ENCODE results near the gene CCDC106.

The CCDC106 gene

GRCh38 chr19:55613930-55614710, 33.9 kb upstream of the CCDC106 start:
- in situ Hi-C loops (cut with HindIII; ENCODE audit: low sequenced_read_pairs), result no loop called here

- in situ Hi-C loops (cut with HindIII; ENCODE audit: low sequenced_read_pairs), result no loop called here
These were observed 33.1 kb upstream of the CCDC106 start for GRCh38 chr19:55614711-55615542.

GRCh38 chr19:55615543-55616394, 32.2 kb upstream of the CCDC106 start:
- in situ Hi-C loops (cut with HindIII; ENCODE audit: low sequenced_read_pairs), result no loop called here

GRCh38 chr19:55616395-55616875, 31.6 kb upstream of the CCDC106 start:
- in situ Hi-C loops (cut with HindIII; ENCODE audit: low sequenced_read_pairs), result no loop called here

GRCh38 chr19:55617426-55617825, 30.6 kb upstream of the CCDC106 start:
- in situ Hi-C loops (cut with HindIII; ENCODE audit: low sequenced_read_pairs), result no loop called here

- in situ Hi-C loops (cut with HindIII; ENCODE audit: low sequenced_read_pairs), result no loop called here
These were observed 29.6 kb upstream of the CCDC106 start for GRCh38 chr19:55618426-55618825.

GRCh38 chr19:55619286-55619685, 28.7 kb upstream of the CCDC106 start:
- in situ Hi-C loops (cut with HindIII; ENCODE audit: low sequenced_read_pairs), result no loop called here

GRCh38 chr19:55620410-55621204, 27.4 kb upstream of the CCDC106 start:
- in situ Hi-C loops (cut with HindIII; ENCODE audit: low sequenced_read_pairs), result loop anchor here (5.0 to 10.0 kb wide), 2 partner anchors 93 to 446 kb away; no protein-coding TSS in a partner anchor

- in situ Hi-C loops (cut with HindIII; ENCODE audit: low sequenced_read_pairs), result loop anchor here (5.0 to 10.0 kb wide), 2 partner anchors 94 to 446 kb away; no protein-coding TSS in a partner anchor
These were observed 26.8 kb upstream of the CCDC106 start for GRCh38 chr19:55621205-55621672.

- in situ Hi-C loops (cut with HindIII; ENCODE audit: low sequenced_read_pairs), result loop anchor here (5.0 to 10.0 kb wide), 2 partner anchors 94 to 447 kb away; no protein-coding TSS in a partner anchor
These were observed 26.3 kb upstream of the CCDC106 start for GRCh38 chr19:55621673-55622231.

- in situ Hi-C loops (cut with HindIII; ENCODE audit: low sequenced_read_pairs), result loop anchor here (5.0 to 10.0 kb wide), 2 partner anchors 95 to 448 kb away; no protein-coding TSS in a partner anchor
These were observed 25.6 kb upstream of the CCDC106 start for GRCh38 chr19:55622242-55622969.

GRCh38 chr19:55623130-55623529, 24.9 kb upstream of the CCDC106 start:
- in situ Hi-C loops (cut with HindIII; ENCODE audit: low sequenced_read_pairs), result loop anchor here (5.0 to 10.0 kb wide), 2 partner anchors 96 to 448 kb away; no protein-coding TSS in a partner anchor

GRCh38 chr19:55623561-55623960, 24.5 kb upstream of the CCDC106 start:
- in situ Hi-C loops (cut with HindIII; ENCODE audit: low sequenced_read_pairs), result loop anchor here (5.0 to 10.0 kb wide), 2 partner anchors 96 to 449 kb away; no protein-coding TSS in a partner anchor

- in situ Hi-C loops (cut with HindIII; ENCODE audit: low sequenced_read_pairs), result loop anchor here (5.0 to 10.0 kb wide), 2 partner anchors 97 to 450 kb away; no protein-coding TSS in a partner anchor
These were observed 23.7 kb upstream of the CCDC106 start, which contains the start of gene ZNF784 for GRCh38 chr19:55624109-55625003. TSS of gene ZNF784 (minus strand) at chr19:55624566. CDS start at chr19:55624561, 5 bp downstream.

- in situ Hi-C loops (cut with HindIII; ENCODE audit: low sequenced_read_pairs), result loop anchor here (10.0 kb wide), 1 partner anchor 450 kb away; no protein-coding TSS in a partner anchor
These were observed 23.0 kb upstream of the CCDC106 start for GRCh38 chr19:55625004-55625326.

- in situ Hi-C loops (cut with HindIII; ENCODE audit: low sequenced_read_pairs), result loop anchor here (10.0 kb wide), 1 partner anchor 452 kb away; no protein-coding TSS in a partner anchor
These were observed 21.7 kb upstream of the CCDC106 start for GRCh38 chr19:55626350-55626749.

- in situ Hi-C loops (cut with HindIII; ENCODE audit: low sequenced_read_pairs), result no loop called here
These were observed 15.6 kb upstream of the CCDC106 start for GRCh38 chr19:55632463-55632834.

All from DLD1 (cell line).